ENCODE results near the gene FGD2. TPM values are rescaled to one million over a fixed set of nuclear protein-coding genes. Genes with fewer than 3 reads are reported as not detected.

FGD2 gene
- total and polyA plus RNA-seq, 2 of the 8 experiments (the other 6 are each of a cell fraction or from before 2014, with no cell fraction given): 0.12 to 0.32 TPM

- Histone ChIP-seq H3K18ac (ENCODE audit: extremely low read depth, low read length) (no peak overlapping the region), H3K36me3 (ENCODE audit: control insufficient read depth in 2 of 4, insufficient read depth in 4 of 4, low read length in 3 of 4) (no peaks in the 10 kb centered on the region), H2BK20ac (ENCODE audit: low read length) (no peak overlapping the region), H2AFZ (ENCODE audit: low read length) (no peak overlapping the region), H4K91ac (replicated peaks; ENCODE audit: insufficient read length, low read length) (no peak overlapping the region), H2BK120ac (replicated peaks; ENCODE audit: low read depth, low read length) (no peak overlapping the region), H3K14ac (ENCODE audit: insufficient read length) (no peak overlapping the region), H2BK12ac (ENCODE audit: low read depth, low read length) (0 out of 2 replicates have a peak overlapping the region, but pooled peaks have one; percentile 11), H2BK5ac (ENCODE audit: low read depth, low read length) (no peak overlapping the region), H3K4me2 (ENCODE audit: insufficient read depth in 1 of 2, low read depth in 2 of 2, low read length in 2 of 2) (no peak overlapping the region), H3K56ac (replicated peaks; ENCODE audit: insufficient read length, low read depth, low read length) (no peak overlapping the region), H3K27ac (ENCODE audit: low read depth, low read length) (no peak overlapping the region; the same call in 1 of the 2 replicates), H2AK5ac (ENCODE audit: low read depth, low read length) (no peak overlapping the region), H3K27me3 (replicated peaks in 1 of 4; ENCODE audit: control insufficient read depth in 3 of 4, extremely low read depth in 1 of 4, insufficient read depth in 3 of 4, low read length in 3 of 4) (no peaks in the 10 kb centered on the region), H3K23me2 (ENCODE audit: low read depth, low read length) (no peaks in the 10 kb centered on the region), H4K20me1 (replicated peaks in 1 of 2; ENCODE audit: control insufficient read depth in 1 of 2, insufficient read depth in 2 of 2, low read length in 2 of 2) (no peaks in the 10 kb centered on the region), H3K4me3 (ENCODE audit: extremely low read depth in 1 of 4, insufficient read depth in 2 of 4, low read depth in 3 of 4, low read length in 4 of 4) (no peak overlapping the region), H3K23ac (ENCODE audit: insufficient read length) (no peak overlapping the region), H4K5ac (ENCODE audit: insufficient read length, low read depth, low read length) (no peak overlapping the region), H3K4me1 (replicated peaks in 1 of 4; ENCODE audit: control insufficient read depth in 3 of 4, insufficient read depth in 4 of 4, low read length in 3 of 4) (no peaks in the 10 kb centered on the region), H3K9me3 (ENCODE audit: insufficient read depth in 2 of 2, low read depth in 1 of 2, low read length in 1 of 2) (peaks cover 0 to 9% of the 10 kb centered on the region in 2 experiments; a peak in 2 of 4 replicates), H3K9ac (replicated peaks in 1 of 4; ENCODE audit: extremely low read depth in 1 of 4, low read depth in 3 of 4, low read length in 3 of 4) (no peak overlapping the region), H3K79me1 (ENCODE audit: low read depth, low read length) (no peaks in the 10 kb centered on the region), H3K79me2 (ENCODE audit: control insufficient read depth in 1 of 2, insufficient read depth in 2 of 2, low read length in 2 of 2) (no peaks in the 10 kb centered on the region), H4K8ac (ENCODE audit: extremely low read depth, insufficient read depth, low read length) (no peak overlapping the region), H3K4ac (replicated peaks; ENCODE audit: insufficient read length, low read depth, low read length) (no peak overlapping the region), H2BK15ac (ENCODE audit: low read length) (no peak overlapping the region)
- ChIA-PET POLR2A (ENCODE audit: partially characterized antibody) (interaction anchor here (0.7 to 1.3 kb wide), 9 partner anchors 9 to 179 kb away, joined by 3 to 4 read pairs (median 3); no protein-coding TSS in a partner anchor), CTCF (ENCODE audit: partially characterized antibody) (interaction anchor here (0.6 to 28.1 kb wide), 35 partner anchors 9 to 705 kb away, joined by 3 to 866 read pairs (median 4); partner anchors contain the start of gene PIM1)
- no peak for FAIRE-seq
- 71% methylated on average over 4 of the region's 4 CpGs; no CpG with 5 or more reads in 1 of the 2 experiments for WGBS, 2 experiments (ENCODE audit: extremely low coverage in 1 of 2, insufficient coverage in 1 of 2, insufficient read length in 1 of 2, insufficient replicate concordance in 2 of 2, low coverage in 1 of 2, low lambda C conversion rate in 2 of 2, missing lambda C conversion rate in 1 of 2)
- DNase-seq (ENCODE audit: low read depth in 1 of 2, low spot score in 2 of 2): peak in 1 of 2 experiments; percentile 82
- TF ChIP-seq, protein P1, sequence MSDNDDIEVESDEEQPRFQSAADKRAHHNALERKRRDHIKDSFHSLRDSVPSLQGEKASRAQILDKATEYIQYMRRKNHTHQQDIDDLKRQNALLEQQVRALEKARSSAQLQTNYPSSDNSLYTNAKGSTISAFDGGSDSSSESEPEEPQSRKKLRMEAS (IDR thresholded peaks at IDR 0.05): peak; percentile 48; the same call in 1 of the 2 replicates
- no peak for TF ChIP-seq RFX5 (IDR thresholded peaks at IDR 0.05; ENCODE audit: borderline replicate concordance, low read depth, low read length)
- peak; percentile 49; the same call in 1 of the 2 replicates for TF ChIP-seq JUND (IDR thresholded peaks at IDR 0.05; ENCODE audit: low read length)
- peak; percentile 78 for TF ChIP-seq YY1 (IDR thresholded peaks at IDR 0.05; ENCODE audit: low read depth, low read length)
- TF ChIP-seq RBBP5 (IDR thresholded peaks at IDR 0.05; ENCODE audit: borderline replicate concordance, low read depth, low read length): no peak
- TF ChIP-seq EGR1 (IDR thresholded peaks at IDR 0.05; ENCODE audit: borderline replicate concordance, low read depth, low read length): peak; percentile 86
- TF ChIP-seq TBP (IDR thresholded peaks at IDR 0.05; ENCODE audit: low read depth, low read length): no peak
- no peak for TF ChIP-seq CBX8 (IDR thresholded peaks at IDR 0.05; ENCODE audit: borderline replicate concordance, low read depth, low read length)
- no peak for TF ChIP-seq MAFK (IDR thresholded peaks at IDR 0.05; ENCODE audit: low read depth, low read length)
- TF ChIP-seq TEAD4 (IDR thresholded peaks at IDR 0.05; ENCODE audit: low read depth, low read length): no peak
- peak; percentile 82 to 84 for TF ChIP-seq RAD21 (IDR thresholded peaks at IDR 0.05 in 1 of 2, conservative IDR thresholded peaks at IDR 0.05 in 1 of 2; ENCODE audit: low read depth in 2 of 2, low read length in 2 of 2)
- TF ChIP-seq CREB1 (IDR thresholded peaks at IDR 0.05): 0 out of 2 replicates have a peak, but pooled peaks have one; percentile 16
Measured at GRCh38 chr6:37029249-37029971, 24.0 kb downstream of the FGD2 start.

All from H1 (cell line).